Neural crest cell (in vitro differentiated cells): ENCODE measurements around the gene SMIM24. TPM values are rescaled to one million over a fixed set of nuclear protein-coding genes. Genes with fewer than 3 reads are reported as not detected.
"Not testable (repeated sequence)": the region's sequence is repeated elsewhere in the genome, so short reads cannot be mapped to it uniquely, and the experiment has no call there.

Experiments
- DNase-seq: peaks from one replicate; pipeline ENCODE4 v3.0.0; 2021; ENCODE audit warnings: low read depth, mixed read lengths, low spot score
- H3K27ac Mint-ChIP-seq: one replicate; pipeline ENCODE4 v1.8.0; 2021; ENCODE audit warnings: mild to moderate bottlenecking, mixed read lengths; ENCODE audit not compliant: unreplicated experiment
- H3K27me3 Mint-ChIP-seq: 2 replicates; pipeline ENCODE4 v1.8.0; 2021; ENCODE audit warnings: low read depth, mild to moderate bottlenecking, mixed read lengths
- H3K36me3 Mint-ChIP-seq: 2 replicates; pipeline ENCODE4 v1.8.0; 2021; ENCODE audit warnings: low read depth, mild to moderate bottlenecking, mixed read lengths
- H3K4me1 Mint-ChIP-seq: 2 replicates; pipeline ENCODE4 v1.8.0; 2021; ENCODE audit warnings: mixed read lengths
- H3K4me3 Mint-ChIP-seq: one replicate; pipeline ENCODE4 v1.8.0; 2021; ENCODE audit warnings: mild to moderate bottlenecking, mixed read lengths
- H3K9me3 Mint-ChIP-seq: 2 replicates; pipeline ENCODE4 v1.8.0; 2021; ENCODE audit warnings: mixed read lengths
- total RNA-seq: library from RNA; stranded (reverse); gene quantifications from 2 replicates; pipeline ENCODE4 v1.2.1, GENCODE V29; 2021
- TF ChIP-seq, protein P1 (sequence below): fragments of 200-600 bp; sonication (generic); conservative IDR thresholded peaks from 2 replicates; pipeline ENCODE4 v1.5.0; 2021; ENCODE audit warnings: antibody characterized with exemption, mild to moderate bottlenecking

The SMIM24 gene
- total RNA-seq, 1 donor from 2014 or later = not detected

DNA sequence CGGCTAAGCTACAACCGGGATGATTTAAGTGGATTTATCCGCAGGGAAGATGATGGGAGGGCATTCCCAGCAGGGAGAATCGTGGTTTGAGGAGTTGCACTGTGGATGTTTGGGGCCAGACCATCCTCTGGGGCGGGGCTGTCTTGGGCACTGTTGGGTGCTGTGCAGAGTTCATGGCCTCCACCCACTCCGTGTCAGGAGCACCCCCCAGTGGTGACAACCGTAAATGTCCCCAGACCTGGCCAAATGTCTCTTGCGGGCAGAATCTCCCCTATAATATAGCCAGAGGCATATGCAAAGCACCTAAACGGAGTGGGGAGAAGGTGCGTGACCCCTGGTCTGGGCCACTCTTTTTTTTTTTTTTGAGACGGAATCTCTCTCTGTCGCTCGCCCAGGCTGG is 40.2 kb downstream of the SMIM24 start:
- H3K9me3 Mint-ChIP-seq = no peaks in the 10 kb centered on the region
- H3K36me3 Mint-ChIP-seq = no peaks in the 10 kb centered on the region
- peaks cover 23% of the 10 kb centered on the region for H3K4me1 Mint-ChIP-seq
- H3K4me3 Mint-ChIP-seq = peak overlapping the region; percentile 35
- TF ChIP-seq, protein P1, sequence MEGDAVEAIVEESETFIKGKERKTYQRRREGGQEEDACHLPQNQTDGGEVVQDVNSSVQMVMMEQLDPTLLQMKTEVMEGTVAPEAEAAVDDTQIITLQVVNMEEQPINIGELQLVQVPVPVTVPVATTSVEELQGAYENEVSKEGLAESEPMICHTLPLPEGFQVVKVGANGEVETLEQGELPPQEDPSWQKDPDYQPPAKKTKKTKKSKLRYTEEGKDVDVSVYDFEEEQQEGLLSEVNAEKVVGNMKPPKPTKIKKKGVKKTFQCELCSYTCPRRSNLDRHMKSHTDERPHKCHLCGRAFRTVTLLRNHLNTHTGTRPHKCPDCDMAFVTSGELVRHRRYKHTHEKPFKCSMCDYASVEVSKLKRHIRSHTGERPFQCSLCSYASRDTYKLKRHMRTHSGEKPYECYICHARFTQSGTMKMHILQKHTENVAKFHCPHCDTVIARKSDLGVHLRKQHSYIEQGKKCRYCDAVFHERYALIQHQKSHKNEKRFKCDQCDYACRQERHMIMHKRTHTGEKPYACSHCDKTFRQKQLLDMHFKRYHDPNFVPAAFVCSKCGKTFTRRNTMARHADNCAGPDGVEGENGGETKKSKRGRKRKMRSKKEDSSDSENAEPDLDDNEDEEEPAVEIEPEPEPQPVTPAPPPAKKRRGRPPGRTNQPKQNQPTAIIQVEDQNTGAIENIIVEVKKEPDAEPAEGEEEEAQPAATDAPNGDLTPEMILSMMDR = peak; percentile 47
- no peak for DNase-seq
- H3K27me3 Mint-ChIP-seq = peaks cover 49% of the 10 kb centered on the region
- no peak overlapping the region for H3K27ac Mint-ChIP-seq

DNA sequence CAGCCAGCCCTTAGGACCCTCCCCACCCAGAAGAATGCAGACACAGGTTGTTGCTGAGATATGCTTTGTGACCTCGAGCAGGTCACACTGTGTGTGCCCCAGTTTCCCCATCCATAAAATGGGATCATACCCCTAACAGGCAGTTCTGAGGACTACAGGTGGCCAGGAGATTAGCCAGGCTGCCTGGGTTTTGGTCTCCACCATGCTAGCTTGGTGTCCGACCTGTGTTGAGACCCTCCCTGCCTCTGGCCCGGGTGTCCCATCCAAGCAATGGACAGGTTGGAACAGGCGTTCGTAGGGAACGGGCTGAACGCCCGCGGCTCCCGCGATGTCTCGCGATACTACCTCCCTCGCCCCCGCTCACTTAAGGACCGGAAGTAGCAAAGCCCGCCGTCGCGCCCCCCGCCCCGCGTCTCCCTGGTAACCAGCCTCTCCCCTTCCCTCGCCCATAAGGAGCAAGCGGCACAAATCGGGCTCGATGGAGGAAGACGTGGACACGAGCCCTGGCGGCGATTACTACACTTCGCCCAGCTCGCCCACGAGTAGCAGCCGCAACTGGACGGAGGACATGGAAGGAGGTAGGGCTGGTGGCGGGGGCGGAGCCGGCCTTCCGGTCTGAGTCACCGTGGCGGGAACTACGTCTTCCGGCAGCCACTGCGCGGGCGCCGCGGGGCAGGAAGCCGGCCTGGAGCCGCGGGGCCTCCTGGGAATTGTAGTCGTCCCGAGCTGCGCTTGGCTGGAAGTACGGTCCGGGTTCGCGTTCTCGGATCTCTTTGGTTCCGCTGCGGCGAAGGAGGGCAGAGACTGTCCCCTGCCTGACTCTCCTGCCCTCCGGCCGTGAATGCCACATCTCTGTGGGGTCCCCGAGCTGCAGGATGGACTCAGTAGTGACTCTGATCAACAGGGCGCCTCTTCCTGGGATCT is 45.4 kb downstream of the SMIM24 start:
- Mint-ChIP-seq H3K27ac (peak overlapping the region; percentile 100), H3K27me3 (peaks cover 14% of the 10 kb centered on the region), H3K36me3 (no peaks in the 10 kb centered on the region), H3K9me3 (no peaks in the 10 kb centered on the region), H3K4me3 (peak overlapping the region; percentile 98), H3K4me1 (peaks cover 12% of the 10 kb centered on the region)
- DNase-seq = peak; percentile 94
- TF ChIP-seq, protein P1 = no peak

DNA sequence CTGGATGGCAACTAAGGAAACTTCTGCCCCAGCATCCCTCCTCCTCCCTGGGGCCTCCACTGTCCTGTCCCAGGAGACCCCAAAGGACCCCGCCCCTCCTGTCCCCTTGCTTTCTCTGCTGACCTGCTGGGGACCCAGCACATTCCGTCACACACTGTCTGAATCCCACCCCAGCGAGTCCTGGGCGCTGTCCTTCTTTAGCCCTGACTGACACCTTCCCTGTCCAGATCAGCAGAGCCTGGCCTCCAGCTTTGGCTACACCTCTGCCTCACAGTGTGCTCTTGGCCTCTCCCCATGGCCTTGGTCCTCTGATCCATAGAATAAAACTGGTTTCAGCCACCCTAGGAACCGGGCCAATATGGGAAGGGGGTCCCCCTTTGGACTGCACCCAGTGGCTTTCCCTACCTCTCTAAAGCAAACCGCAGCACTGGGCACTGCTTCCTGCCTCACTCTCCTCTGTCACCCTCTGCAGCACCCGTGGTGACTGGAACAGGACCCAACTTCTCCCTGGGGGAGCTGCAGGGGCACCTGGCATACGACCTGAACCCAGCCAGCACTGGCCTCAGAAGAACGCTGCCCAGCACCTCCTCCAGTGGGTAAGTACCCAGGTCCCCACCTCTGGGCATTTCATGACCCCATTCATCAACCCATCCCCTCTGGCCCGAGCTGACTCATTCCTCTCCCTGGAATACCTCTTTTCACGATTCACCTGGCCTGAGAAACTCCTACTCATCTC is 46.4 kb downstream of the SMIM24 start:
- H3K27me3 Mint-ChIP-seq = peaks cover 10% of the 10 kb centered on the region

DNA sequence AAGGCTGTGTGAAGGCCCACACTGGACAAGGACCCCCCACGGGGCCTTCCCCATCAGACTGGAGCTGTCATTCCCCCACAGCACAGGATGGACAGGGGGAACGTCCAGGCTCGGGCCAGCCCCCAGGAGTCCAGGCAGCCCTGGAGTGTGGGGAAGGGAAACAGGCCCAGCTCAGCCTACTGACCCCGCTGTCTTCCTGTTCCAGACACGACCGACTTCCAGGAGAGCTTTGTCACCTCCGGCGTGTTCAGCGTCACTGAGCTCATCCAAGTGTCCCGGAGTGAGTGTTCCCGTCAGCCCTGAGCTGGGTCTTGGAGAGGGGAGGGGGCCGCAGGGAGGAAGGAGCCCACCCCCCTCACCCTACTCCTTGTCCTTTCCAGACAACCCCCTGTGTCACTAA is 47.0 kb downstream of the SMIM24 start:
- TF ChIP-seq, protein P1 = no peak
- H3K27ac Mint-ChIP-seq = no peak overlapping the region
- no peaks in the 10 kb centered on the region for H3K36me3 Mint-ChIP-seq
- no peaks in the 10 kb centered on the region for H3K9me3 Mint-ChIP-seq
- no peak for DNase-seq
- H3K4me1 Mint-ChIP-seq = peaks cover 14% of the 10 kb centered on the region
- peaks cover 6% of the 10 kb centered on the region for H3K27me3 Mint-ChIP-seq
- H3K4me3 Mint-ChIP-seq = no peak overlapping the region

More for the DNA sequence above, 46.4 kb downstream of the SMIM24 start:
- Mint-ChIP-seq H3K4me1 (peaks cover 12% of the 10 kb centered on the region), H3K4me3 (peak overlapping the region; percentile 98), H3K27ac (no peak overlapping the region), H3K36me3 (no peaks in the 10 kb centered on the region), H3K9me3 (no peaks in the 10 kb centered on the region)
- TF ChIP-seq, protein P1 = no peak
- no peak for DNase-seq

DNA sequence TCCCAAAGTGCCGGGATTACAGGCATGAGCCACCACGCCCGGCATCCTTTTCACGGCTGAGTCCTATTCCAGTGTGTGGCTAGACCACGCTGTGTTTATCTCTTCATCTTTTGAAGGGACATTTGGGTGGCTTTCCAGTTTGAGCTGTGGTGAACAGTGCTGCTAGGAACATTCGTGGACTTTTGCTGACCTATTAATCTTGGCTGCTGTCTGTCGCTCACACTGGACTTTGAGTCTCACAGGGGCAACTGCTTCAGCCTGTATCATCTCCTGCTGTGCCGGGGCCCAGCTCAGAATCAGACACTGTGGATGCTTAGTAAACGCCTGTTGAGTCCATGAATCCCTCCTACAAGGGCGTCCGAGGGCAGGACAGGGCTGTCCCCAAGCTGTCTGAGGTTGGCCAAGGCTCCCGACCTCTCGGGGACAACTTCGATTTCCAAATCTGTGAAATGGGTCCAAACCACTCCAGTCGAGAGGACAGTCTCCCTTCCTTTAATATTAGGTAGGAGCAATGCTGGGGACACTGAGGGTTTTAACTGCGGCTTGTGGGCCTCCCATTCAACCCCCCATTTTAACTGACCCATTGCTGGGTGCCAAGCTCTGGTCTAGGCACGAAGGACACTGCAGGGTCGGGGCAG is 48.4 kb downstream of the SMIM24 start:
- H3K27me3 Mint-ChIP-seq = peaks cover 10% of the 10 kb centered on the region
- H3K4me1 Mint-ChIP-seq = peaks cover 17% of the 10 kb centered on the region
- TF ChIP-seq, protein P1 = no peak
- H3K4me3 Mint-ChIP-seq = no peak overlapping the region
- DNase-seq = no peak
- no peak overlapping the region for H3K27ac Mint-ChIP-seq
- H3K9me3 Mint-ChIP-seq = no peaks in the 10 kb centered on the region
- no peaks in the 10 kb centered on the region for H3K36me3 Mint-ChIP-seq

DNA sequence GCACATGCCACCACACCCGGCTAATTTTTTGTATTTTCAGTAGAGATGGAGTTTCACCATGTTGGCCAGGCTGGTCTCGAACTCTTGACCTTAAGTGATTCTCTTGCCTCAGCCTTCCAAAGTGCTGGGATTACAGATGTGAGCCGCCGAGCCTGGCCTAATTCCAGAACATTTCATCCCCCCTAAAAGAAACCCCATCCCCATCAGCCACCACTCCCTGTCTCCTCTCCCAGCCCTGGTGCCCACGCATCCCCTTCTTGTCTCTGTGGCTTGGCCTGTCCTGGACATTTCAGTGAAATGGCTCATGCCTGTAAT is 50.0 kb downstream of the SMIM24 start:
- not testable (repeated sequence) for H3K27ac Mint-ChIP-seq, H3K36me3 Mint-ChIP-seq, DNase-seq, H3K4me3 Mint-ChIP-seq, H3K9me3 Mint-ChIP-seq
- Mint-ChIP-seq H3K27me3 (peaks cover 12% of the 10 kb centered on the region), H3K4me1 (peaks cover 12% of the 10 kb centered on the region)
